DOHH2 (cell line): Measurements from ENCODE around the gene SLC22A15.
"Not testable (repeated sequence)": the region's sequence is repeated elsewhere in the genome, so short reads cannot be mapped to it uniquely, and the experiment has no call there.

Experiments used
- CTCF ChIP-seq: fragments of 200-600 bp; sonication (generic); IDR thresholded peaks from one replicate; pipeline ENCODE4 v1.5.1; 2014; ENCODE audit warnings: antibody characterized with exemption, mild to moderate bottlenecking, low read depth, low read length; ENCODE audit not compliant: poor library complexity, severe bottlenecking
- EZH2phosphoT487 ChIP-seq: fragments of 200-600 bp; sonication (generic); IDR thresholded peaks from 2 replicates; pipeline ENCODE4 v1.6.1; 2017; ENCODE audit warnings: borderline replicate concordance, mild to moderate bottlenecking, antibody characterized with exemption, low read length, moderate library complexity, mixed read lengths

- TF ChIP-seq CTCF, EZH2phosphoT487: not testable (repeated sequence)
Observed at GRCh38 chr1:115971778-115972177, 4.5 kb upstream of the SLC22A15 start.
